Activated naive CD8-positive, alpha-beta T cell treated with anti-CD3 and anti-CD28 coated beads for 36 hours (primary cell): ENCODE data around the gene HSD11B1L. TPM values are rescaled to one million over a fixed set of nuclear protein-coding genes. Genes with fewer than 3 reads are reported as not detected.
"Not testable (repeated sequence)": the region's sequence is repeated elsewhere in the genome, so short reads cannot be mapped to it uniquely, and the experiment has no call there.

ENCODE experiments used
- DNase-seq: peaks from one replicate; pipeline ENCODE4 v3.0.0; 2021
- H3K27ac Mint-ChIP-seq: one replicate; pipeline ENCODE4 v1.8.0; 2022; ENCODE audit warnings: mild to moderate bottlenecking, moderate library complexity, mixed read lengths
- H3K27me3 Mint-ChIP-seq: one replicate; pipeline ENCODE4 v1.8.0; 2022; ENCODE audit warnings: mild to moderate bottlenecking, mixed read lengths
- H3K36me3 Mint-ChIP-seq: one replicate; pipeline ENCODE4 v1.8.0; 2021; ENCODE audit warnings: mild to moderate bottlenecking, mixed read lengths
- H3K4me1 Mint-ChIP-seq: one replicate; pipeline ENCODE4 v1.8.0; 2021; ENCODE audit warnings: mixed read lengths
- H3K4me3 Mint-ChIP-seq: one replicate; pipeline ENCODE4 v1.8.0; 2022; ENCODE audit warnings: mild to moderate bottlenecking, moderate library complexity, mixed read lengths
- H3K9me3 Mint-ChIP-seq: one replicate; pipeline ENCODE4 v1.8.0; 2022; ENCODE audit warnings: mixed read lengths
- total RNA-seq, 2 experiments: library from RNA; stranded (reverse); gene quantifications; one replicate each; pipeline ENCODE4 v1.2.3, GENCODE V29; 2021

The HSD11B1L gene
- total RNA-seq, 2 experiments from 2014 or later, result 1.5 to 3.2 TPM

GRCh38 chr19:5697890-5698634 lies 17.2 kb downstream of the HSD11B1L start:
- no peak overlapping the region for H3K27ac Mint-ChIP-seq
- peaks cover 3% of the 10 kb centered on the region for H3K4me1 Mint-ChIP-seq
- no peaks in the 10 kb centered on the region for H3K9me3 Mint-ChIP-seq
- DNase-seq, result no peak
- no peak overlapping the region for H3K4me3 Mint-ChIP-seq
- no peaks in the 10 kb centered on the region for H3K27me3 Mint-ChIP-seq
- H3K36me3 Mint-ChIP-seq, result peaks cover 45% of the 10 kb centered on the region

- no peak for DNase-seq
- peak overlapping the region; percentile 34 for H3K27ac Mint-ChIP-seq
- H3K4me3 Mint-ChIP-seq, result peak overlapping the region; percentile 42
- H3K9me3 Mint-ChIP-seq, result no peaks in the 10 kb centered on the region
- H3K27me3 Mint-ChIP-seq, result no peaks in the 10 kb centered on the region
- no peaks in the 10 kb centered on the region for H3K4me1 Mint-ChIP-seq
- H3K36me3 Mint-ChIP-seq, result peaks cover 45% of the 10 kb centered on the region
Observed at GRCh38 chr19:5698635-5699422, 18.0 kb downstream of the HSD11B1L start.

- H3K27ac Mint-ChIP-seq, result no peak overlapping the region
- H3K36me3 Mint-ChIP-seq, result peaks cover 38% of the 10 kb centered on the region
- no peaks in the 10 kb centered on the region for H3K27me3 Mint-ChIP-seq
Observed at GRCh38 chr19:5700455-5701092, 19.7 kb downstream of the HSD11B1L start.

GRCh38 chr19:5702053-5702410 lies 21.2 kb downstream of the HSD11B1L start:
- H3K4me1 Mint-ChIP-seq, H3K4me3 Mint-ChIP-seq, H3K27ac Mint-ChIP-seq, H3K27me3 Mint-ChIP-seq, DNase-seq, H3K9me3 Mint-ChIP-seq: not testable (repeated sequence)
- H3K36me3 Mint-ChIP-seq, result peaks cover 33% of the 10 kb centered on the region

More at GRCh38 chr19:5700455-5701092, 19.7 kb downstream of the HSD11B1L start:
- Mint-ChIP-seq H3K4me1 (no peaks in the 10 kb centered on the region), H3K4me3 (no peak overlapping the region), H3K9me3 (no peaks in the 10 kb centered on the region)
- no peak for DNase-seq

GRCh38 chr19:5703819-5704818 lies 23.3 kb downstream of the HSD11B1L start:
- H3K4me3 Mint-ChIP-seq, result no peak overlapping the region
- peaks cover 25% of the 10 kb centered on the region for H3K36me3 Mint-ChIP-seq
- DNase-seq, result no peak
- H3K27me3 Mint-ChIP-seq, result no peaks in the 10 kb centered on the region
- no peaks in the 10 kb centered on the region for H3K9me3 Mint-ChIP-seq
- no peaks in the 10 kb centered on the region for H3K4me1 Mint-ChIP-seq
- no peak overlapping the region for H3K27ac Mint-ChIP-seq

GRCh38 chr19:5705552-5705951 lies 24.7 kb downstream of the HSD11B1L start:
- H3K36me3 Mint-ChIP-seq, result peaks cover 21% of the 10 kb centered on the region
- H3K27ac Mint-ChIP-seq, result no peak overlapping the region
- no peaks in the 10 kb centered on the region for H3K4me1 Mint-ChIP-seq
- H3K9me3 Mint-ChIP-seq, result no peaks in the 10 kb centered on the region
- no peak overlapping the region for H3K4me3 Mint-ChIP-seq
- DNase-seq, result no peak
- H3K27me3 Mint-ChIP-seq, result no peaks in the 10 kb centered on the region

- H3K27me3 Mint-ChIP-seq, result no peaks in the 10 kb centered on the region
- H3K4me1 Mint-ChIP-seq, result no peaks in the 10 kb centered on the region
- no peak overlapping the region for H3K27ac Mint-ChIP-seq
- no peak for DNase-seq
- H3K36me3 Mint-ChIP-seq, result peaks cover 10% of the 10 kb centered on the region
- no peaks in the 10 kb centered on the region for H3K9me3 Mint-ChIP-seq
- H3K4me3 Mint-ChIP-seq, result no peak overlapping the region
Observed at GRCh38 chr19:5706876-5707573, 26.2 kb downstream of the HSD11B1L start.

GRCh38 chr19:5707576-5708575 lies 27.0 kb downstream of the HSD11B1L start:
- Mint-ChIP-seq H3K27ac (no peak overlapping the region), H3K4me1 (no peaks in the 10 kb centered on the region), H3K9me3 (no peaks in the 10 kb centered on the region), H3K36me3 (peaks cover 14% of the 10 kb centered on the region), H3K27me3 (no peaks in the 10 kb centered on the region), H3K4me3 (no peak overlapping the region)
- DNase-seq, result no peak

GRCh38 chr19:5711025-5711424 lies 30.2 kb downstream of the HSD11B1L start:
- Mint-ChIP-seq H3K27me3 (no peaks in the 10 kb centered on the region), H3K36me3 (peaks cover 17% of the 10 kb centered on the region), H3K27ac (no peak overlapping the region), H3K4me1 (peaks cover 7% of the 10 kb centered on the region), H3K9me3 (no peaks in the 10 kb centered on the region), H3K4me3 (no peak overlapping the region)
- no peak for DNase-seq

GRCh38 chr19:5711713-5712161 lies 30.9 kb downstream of the HSD11B1L start:
- Mint-ChIP-seq H3K27me3 (no peaks in the 10 kb centered on the region), H3K4me3 (no peak overlapping the region), H3K4me1 (peaks cover 10% of the 10 kb centered on the region), H3K27ac (no peak overlapping the region), H3K36me3 (peaks cover 20% of the 10 kb centered on the region), H3K9me3 (no peaks in the 10 kb centered on the region)
- DNase-seq, result no peak

GRCh38 chr19:5713228-5713627 lies 32.4 kb downstream of the HSD11B1L start:
- H3K27me3 Mint-ChIP-seq, result no peaks in the 10 kb centered on the region
- no peak for DNase-seq
- H3K27ac Mint-ChIP-seq, result no peak overlapping the region
- peaks cover 22% of the 10 kb centered on the region for H3K4me1 Mint-ChIP-seq
- H3K36me3 Mint-ChIP-seq, result peaks cover 34% of the 10 kb centered on the region
- no peaks in the 10 kb centered on the region for H3K9me3 Mint-ChIP-seq
- H3K4me3 Mint-ChIP-seq, result no peak overlapping the region

- Mint-ChIP-seq H3K27me3 (no peaks in the 10 kb centered on the region), H3K36me3 (peaks cover 47% of the 10 kb centered on the region), H3K4me3 (no peak overlapping the region), H3K27ac (no peak overlapping the region), H3K4me1 (peaks cover 22% of the 10 kb centered on the region), H3K9me3 (no peaks in the 10 kb centered on the region)
- no peak for DNase-seq
Observed at GRCh38 chr19:5714816-5715215, 34.0 kb downstream of the HSD11B1L start.
